Kidney epithelial cell (primary cell): ENCODE data around the gene ARID3C. TPM values are rescaled to one million over a fixed set of nuclear protein-coding genes. Genes with fewer than 3 reads are reported as not detected.

Source experiments
- DNase-seq: peaks from one replicate; pipeline ENCODE4 v3.0.0-alpha.2; 2010; ENCODE audit warnings: low read depth
- H3K27me3 ChIP-seq: 2 replicates; pipeline ENCODE4 v1.6.0; 2011; ENCODE audit warnings: low read length; ENCODE audit not compliant: control insufficient read depth, insufficient read depth
- H3K36me3 ChIP-seq: 2 replicates; pipeline ENCODE4 v1.5.1; 2011; ENCODE audit warnings: low read length; ENCODE audit not compliant: control insufficient read depth, insufficient read depth
- H3K4me3 ChIP-seq: 2 replicates; pipeline ENCODE4 v1.5.1; 2011; ENCODE audit warnings: low read depth, mild to moderate bottlenecking, control low read depth, low read length
- total RNA-seq: library from RNA; depleted of rRNA; stranded (reverse); fragments of >200 nt; gene quantifications from 2 replicates; pipeline ENCODE4 v1.2.3, GENCODE V29; 2015
- TF ChIP-seq, protein P1 (sequence below): IDR thresholded peaks from 2 replicates; pipeline ENCODE4 v1.5.1; 2011; ENCODE audit warnings: mild to moderate bottlenecking, moderate library complexity, low read length, control low read depth, inconsistent platforms; ENCODE audit not compliant: insufficient read depth, poor library complexity, severe bottlenecking

The ARID3C gene
- total RNA-seq, 1 donor from 2014 or later = 1.0 TPM

DNA sequence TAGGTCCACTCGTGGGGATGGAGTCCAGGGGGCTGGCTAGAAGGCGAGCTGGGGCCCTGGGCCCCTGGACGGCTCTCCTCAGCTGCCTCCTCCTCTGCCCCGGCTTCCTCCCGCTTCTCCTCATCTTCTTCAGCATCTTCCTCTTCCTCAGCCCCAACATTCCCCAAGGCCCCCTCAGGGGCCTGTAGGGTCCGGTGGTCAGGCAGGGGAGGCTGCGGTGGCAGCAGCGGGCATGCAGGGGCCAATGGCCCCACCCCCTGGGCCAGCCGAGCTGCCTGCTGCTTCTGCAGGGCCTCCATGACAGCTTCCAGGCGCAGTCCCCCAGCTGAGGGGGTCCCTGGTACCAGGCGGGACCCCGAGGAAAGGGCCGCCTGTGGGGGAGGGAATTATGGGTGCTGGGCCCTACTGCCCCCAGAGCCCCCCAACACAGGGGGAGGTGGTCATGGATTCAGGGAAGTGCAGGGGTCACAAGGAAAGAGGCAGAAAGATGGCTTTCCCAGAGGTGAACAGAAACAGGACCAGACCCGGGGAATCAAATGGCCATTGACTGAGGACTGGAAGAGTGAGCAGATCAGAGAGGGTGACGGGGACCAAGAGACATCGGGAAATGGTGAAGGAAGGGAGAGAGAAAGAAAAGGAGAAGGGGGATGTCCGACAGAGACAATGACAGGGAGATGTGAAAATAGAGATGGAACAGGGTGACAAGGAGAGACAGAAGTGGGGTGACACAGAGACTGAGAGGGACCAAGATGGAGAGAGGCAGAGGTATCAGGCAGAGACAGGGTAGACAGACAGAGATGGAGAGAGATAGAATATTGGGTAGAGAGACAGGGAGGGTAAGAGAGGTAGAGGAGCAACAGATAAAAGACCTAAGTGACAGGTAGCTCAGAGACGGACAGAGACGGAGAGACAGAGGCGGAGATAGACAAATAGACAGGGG is 880 bp downstream of the ARID3C start:
- peaks cover 72% of the 10 kb centered on the region for H3K27me3 ChIP-seq
- no peak overlapping the region for H3K4me3 ChIP-seq
- H3K36me3 ChIP-seq = no peaks in the 10 kb centered on the region
- TF ChIP-seq, protein P1, sequence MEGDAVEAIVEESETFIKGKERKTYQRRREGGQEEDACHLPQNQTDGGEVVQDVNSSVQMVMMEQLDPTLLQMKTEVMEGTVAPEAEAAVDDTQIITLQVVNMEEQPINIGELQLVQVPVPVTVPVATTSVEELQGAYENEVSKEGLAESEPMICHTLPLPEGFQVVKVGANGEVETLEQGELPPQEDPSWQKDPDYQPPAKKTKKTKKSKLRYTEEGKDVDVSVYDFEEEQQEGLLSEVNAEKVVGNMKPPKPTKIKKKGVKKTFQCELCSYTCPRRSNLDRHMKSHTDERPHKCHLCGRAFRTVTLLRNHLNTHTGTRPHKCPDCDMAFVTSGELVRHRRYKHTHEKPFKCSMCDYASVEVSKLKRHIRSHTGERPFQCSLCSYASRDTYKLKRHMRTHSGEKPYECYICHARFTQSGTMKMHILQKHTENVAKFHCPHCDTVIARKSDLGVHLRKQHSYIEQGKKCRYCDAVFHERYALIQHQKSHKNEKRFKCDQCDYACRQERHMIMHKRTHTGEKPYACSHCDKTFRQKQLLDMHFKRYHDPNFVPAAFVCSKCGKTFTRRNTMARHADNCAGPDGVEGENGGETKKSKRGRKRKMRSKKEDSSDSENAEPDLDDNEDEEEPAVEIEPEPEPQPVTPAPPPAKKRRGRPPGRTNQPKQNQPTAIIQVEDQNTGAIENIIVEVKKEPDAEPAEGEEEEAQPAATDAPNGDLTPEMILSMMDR = no peak
- no peak for DNase-seq

DNA sequence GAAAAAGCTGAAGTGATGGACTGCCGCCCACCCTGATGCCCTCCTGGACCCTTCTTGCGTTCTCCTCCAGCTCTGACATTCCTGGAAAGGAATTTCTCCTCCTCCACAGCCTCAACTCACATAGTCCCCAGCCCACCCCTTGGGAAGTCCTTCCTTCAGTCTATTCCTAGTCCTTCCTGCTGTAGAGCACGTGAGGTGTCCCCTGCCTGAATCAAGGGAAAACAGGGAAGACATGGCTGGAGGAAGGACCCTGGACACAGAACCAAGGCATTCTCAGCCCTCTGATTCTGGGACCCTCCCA is 3.7 kb downstream of the ARID3C start:
- H3K36me3 ChIP-seq = no peaks in the 10 kb centered on the region
- peaks cover 64% of the 10 kb centered on the region for H3K27me3 ChIP-seq
- no peak overlapping the region for H3K4me3 ChIP-seq
- TF ChIP-seq, protein P1 = no peak
- no peak for DNase-seq

DNA sequence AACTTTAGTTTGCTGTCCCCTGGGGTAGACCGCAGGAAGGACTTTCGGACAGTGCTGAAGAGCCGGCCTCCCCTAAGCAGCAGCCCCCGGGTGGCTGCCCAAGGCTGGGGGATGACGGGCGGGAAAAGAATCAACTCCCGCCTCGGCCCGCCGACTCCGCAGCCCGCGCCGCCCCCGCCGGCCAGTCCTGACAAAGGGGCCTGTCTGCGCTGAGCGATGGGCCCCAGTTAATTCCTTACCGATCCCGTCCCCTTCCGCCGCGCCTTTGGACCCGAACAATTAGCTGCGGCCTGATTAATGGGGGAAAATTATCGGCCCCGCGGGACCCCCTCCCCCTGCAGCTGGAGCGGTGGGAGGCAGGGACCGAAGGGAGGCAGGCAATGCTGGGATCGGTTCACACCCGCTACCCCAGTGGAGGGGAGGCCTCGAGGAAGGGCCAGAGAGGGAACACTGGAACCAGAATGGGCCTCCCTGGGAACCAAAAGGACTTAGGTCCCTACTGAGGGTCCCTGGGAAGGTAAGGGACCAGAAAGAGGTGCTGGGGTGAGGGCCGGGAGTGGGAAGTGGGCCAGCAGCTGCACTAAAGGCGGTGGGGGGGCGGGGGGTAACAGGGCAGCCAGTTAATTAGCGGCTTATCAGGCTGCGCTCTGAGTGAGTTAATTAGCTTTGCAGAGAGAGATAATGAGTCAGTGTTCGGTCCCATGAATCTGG is 4.2 kb downstream of the ARID3C start:
- no peak for DNase-seq
- Histone ChIP-seq H3K36me3 (no peaks in the 10 kb centered on the region), H3K27me3 (peaks cover 63% of the 10 kb centered on the region), H3K4me3 (no peak overlapping the region)
- TF ChIP-seq, protein P1 = no peak

DNA sequence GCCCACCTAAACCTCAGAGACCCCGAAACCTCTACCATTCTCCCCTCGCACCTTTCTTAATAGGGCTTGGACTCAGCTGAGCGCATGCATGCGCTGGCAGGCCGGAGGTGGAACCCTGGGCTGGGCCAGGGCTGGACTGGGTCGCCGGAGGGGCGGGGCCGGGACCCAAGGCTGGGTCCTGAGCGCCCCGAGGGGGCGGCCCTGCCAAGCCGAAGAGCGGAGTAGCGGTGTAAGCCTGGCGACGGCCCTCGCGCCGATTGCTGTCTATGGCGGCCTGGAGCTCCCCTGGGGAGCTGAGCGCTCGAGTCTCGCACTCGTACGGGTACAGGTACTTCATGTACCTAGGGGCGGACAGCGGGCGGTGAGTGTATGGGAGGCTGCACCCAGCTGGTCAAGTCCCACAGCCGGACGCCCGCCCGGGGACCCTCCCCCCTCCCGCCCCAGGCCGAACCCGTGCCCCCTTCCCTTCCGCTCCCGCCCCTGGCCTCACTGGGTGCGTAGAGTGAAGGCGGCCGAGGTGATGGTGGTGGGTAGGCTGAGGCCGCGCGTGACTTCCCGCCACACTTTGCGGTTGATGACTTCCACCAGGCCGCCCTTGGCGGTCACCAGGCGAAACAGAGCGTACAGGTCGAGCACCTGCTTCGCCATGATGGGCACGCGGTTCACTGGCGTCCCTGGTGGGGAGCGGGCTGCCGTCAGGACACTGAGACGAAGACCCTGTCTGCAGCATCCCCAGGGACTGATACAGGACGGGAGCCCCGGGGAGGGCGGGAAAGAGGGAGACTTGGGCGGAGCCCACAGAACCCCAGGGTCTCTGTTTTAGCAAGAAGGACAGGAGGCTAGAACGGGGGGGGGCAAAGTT is 5.3 kb downstream of the ARID3C start:
- peaks cover 55% of the 10 kb centered on the region for H3K27me3 ChIP-seq
- no peak for DNase-seq
- H3K4me3 ChIP-seq = no peak overlapping the region
- no peaks in the 10 kb centered on the region for H3K36me3 ChIP-seq
- TF ChIP-seq, protein P1 = no peak

DNA sequence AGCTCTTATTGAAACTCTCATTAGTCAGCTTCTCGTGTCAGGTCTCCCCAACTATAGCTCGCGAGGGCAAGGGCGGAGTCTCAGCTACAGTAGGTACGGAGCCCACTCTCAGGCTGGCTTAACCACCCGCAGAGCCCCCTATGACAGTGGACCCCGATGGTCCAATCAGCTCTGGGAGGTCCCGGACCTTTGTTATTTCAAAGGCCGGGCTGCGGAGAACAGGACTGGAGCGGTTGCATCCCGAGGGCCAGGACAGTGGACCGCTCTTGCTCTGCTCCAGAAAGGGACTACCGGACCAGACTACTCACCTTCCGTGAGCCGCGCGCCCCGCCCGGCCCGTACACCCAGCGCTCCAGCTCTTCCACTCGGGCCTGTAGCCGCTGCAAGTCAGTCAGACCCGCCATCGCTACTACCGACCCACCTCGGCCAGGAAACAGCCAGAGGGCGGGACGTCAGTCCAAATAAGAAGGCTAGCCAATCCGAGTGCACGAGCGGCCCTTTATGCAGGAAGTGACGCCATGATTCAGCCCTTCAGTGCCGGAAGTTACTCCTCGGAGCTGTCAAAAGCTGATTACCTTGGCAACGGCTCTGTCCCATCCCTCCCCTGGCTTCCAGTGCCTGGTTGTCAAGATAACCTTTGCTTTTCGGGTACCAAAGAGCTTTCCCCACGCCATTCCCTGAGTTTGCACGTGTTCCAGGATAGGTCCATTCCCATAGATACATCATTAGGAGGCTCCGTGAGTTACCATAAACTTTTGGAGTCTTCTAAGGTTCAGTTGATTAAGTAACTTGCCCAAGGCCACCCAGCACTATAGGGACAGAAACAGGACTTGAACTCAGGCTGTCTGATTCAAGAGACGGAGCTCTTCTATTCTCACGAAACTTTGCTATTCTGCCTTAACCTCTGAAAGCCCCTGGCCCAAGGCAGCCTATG is 8.5 kb downstream of the ARID3C start, which contains the start of gene DCTN3:
DCTN3 (minus strand) TSS at position 435 of the 934 bp plus-strand sequence; CDS start at position 404, 31 bp downstream.
- Histone ChIP-seq H3K27me3 (peaks cover 27% of the 10 kb centered on the region), H3K4me3 (peak within 1 kb of the TSS; percentile 69), H3K36me3 (no peaks in the 10 kb centered on the region)
- DNase-seq = peak; percentile 90
- TF ChIP-seq, protein P1 = no peak
